Measurements from ENCODE around the gene NAA11.

Gene NAA11

GRCh38 chr4:79325864-79326328 is at the start of gene NAA11:
NAA11 (minus strand) TSS chr4:79326061; CDS start chr4:79325877, 184 bp downstream.
- no peak for DNase-seq (ENCODE audit: low read depth)

GRCh38 chr4:79370026-79370425 is 44.2 kb upstream of the NAA11 start:
- no peak for DNase-seq (ENCODE audit: low read depth)

- no peak for DNase-seq (ENCODE audit: low read depth)
Measured at GRCh38 chr4:79367096-79367495, 41.2 kb upstream of the NAA11 start.

DNA sequence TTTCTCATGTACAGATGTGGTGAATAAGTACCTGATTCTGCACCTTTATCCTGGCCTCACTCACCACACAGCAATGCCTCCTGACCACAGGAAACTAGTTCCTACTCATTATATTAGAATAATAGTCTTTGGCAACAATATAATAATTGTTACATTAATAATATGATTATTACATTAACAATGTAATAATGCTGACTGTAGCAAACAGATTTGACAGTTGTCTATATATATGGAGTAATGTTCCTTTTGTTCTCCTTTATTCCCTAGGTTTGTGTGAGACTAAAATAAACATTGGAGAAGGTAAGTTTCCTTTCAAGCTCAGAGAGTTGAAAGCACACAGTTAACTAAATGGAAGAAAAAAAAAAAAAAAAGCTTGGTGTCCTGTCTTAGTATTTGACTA is 40.6 kb upstream of the NAA11 start:
- DNase-seq (ENCODE audit: low read depth) = no peak

DNA sequence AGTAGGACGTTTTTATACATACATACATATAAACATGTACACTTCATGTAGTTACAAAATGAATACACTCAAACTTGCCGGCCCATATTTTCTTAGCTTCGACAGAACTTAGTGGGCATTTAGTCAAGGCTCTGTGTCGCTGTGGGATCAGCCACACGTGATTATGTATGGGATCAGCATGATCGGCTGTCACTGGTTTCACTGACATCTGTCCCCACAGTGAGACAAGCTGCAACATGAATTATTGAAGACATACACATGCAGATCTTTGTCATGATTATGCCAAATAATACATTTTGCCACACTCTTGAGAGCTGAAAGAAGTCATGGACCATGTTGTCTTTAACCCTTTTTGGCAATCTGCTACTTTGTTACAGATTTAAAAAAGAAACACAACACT is 38.2 kb upstream of the NAA11 start:
- no peak for DNase-seq (ENCODE audit: low read depth)

- no peak for DNase-seq (ENCODE audit: low read depth)
Measured at GRCh38 chr4:79362626-79363025, 36.8 kb upstream of the NAA11 start.

DNA sequence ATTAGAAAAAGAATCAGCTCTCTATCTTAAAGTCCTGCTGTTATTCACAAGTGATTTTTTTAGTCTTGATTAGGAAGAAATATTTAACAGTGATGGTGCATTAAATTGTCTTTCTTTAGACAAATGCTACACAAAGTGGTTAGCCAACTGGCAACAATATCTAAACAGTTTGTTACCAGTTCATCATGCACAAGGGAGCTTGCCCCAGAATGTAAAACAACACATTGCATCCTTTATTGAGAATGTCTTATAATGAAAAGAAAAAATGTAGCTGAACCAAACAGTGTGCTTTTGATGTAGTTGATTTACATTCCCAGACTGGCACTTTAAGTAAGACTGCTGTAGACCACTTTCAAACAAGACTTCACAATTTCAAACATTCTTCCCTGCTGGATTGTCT is 34.1 kb upstream of the NAA11 start:
- DNase-seq (ENCODE audit: low read depth) = no peak

DNA sequence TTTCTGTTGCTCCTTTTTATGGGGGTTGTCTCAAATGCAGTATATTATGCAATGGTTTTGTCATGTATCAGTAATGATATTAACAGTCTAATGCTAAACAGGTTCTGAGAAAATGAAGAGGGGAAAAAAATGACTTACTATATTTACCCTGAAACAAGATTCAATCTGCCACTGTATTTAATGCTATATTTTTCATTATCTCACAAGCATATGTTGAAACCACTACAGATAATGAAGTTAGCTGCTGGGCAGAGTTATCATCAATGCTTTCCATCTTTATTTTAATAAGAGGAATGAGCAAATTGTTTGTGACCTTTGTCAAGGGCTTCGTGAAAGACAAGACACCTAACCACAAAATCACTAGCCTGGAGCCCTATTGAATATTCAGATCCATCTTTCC is 32.6 kb upstream of the NAA11 start:
- no peak for DNase-seq (ENCODE audit: low read depth)

GRCh38 chr4:79357365-79357764 is 31.5 kb upstream of the NAA11 start:
- no peak for DNase-seq (ENCODE audit: low read depth)

DNA sequence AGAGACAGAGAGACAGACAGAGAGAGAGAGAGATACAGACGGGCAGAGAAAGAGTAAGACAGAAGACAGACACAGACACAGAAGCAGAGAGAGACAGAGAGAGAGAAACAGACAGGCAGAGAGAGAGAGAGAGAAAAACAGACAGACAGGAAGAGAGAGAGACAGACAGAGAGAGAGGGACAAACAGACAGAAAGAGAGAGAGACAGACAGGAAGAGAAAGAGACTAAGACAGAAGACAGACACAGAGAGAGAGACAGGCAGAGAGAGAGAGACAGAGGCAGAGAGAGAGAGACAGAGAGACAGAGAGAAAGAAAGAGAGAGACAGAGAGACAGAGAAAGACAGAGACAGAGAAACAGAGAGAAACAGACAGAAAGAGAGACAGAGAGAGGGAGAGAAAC is 27.2 kb upstream of the NAA11 start:
- no peak for DNase-seq (ENCODE audit: low read depth)

- DNase-seq (ENCODE audit: low read depth) = no peak
Measured at GRCh38 chr4:79348405-79348804, 22.5 kb upstream of the NAA11 start.

DNA sequence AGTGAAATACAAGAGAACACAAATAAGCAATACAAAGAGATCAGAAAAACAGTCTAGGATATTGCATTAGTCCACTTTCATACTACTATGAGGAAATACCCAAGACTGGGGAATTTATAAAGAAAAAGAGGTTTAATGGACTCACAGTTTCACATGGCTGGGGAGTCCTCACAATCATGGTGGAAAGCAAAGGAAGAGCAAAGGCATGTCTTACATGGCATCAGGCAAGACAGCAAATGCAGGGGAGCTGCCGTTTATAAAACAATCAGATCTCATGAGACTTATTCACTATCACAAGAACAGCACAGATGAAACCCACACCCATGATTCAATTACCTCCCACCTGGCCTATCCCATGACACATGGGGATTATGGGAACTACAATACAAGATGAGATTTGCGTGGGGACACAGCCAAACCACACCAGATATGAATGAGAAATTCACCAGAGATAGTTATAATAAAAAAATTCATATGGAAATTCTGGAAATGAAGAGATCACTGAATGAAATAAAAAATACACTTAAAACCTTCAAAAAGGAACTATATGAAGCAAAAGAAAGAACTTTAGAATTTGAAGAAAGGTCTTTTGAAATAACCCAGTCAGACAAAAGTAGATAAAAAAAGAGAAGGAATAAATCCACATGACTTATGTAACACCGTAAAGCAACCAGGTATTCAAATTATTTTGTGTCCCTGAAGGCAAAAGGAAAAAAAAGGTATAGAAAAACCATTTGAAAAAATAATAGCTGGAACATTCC is 16.2 kb upstream of the NAA11 start:
- no peak for DNase-seq (ENCODE audit: low read depth)

DNA sequence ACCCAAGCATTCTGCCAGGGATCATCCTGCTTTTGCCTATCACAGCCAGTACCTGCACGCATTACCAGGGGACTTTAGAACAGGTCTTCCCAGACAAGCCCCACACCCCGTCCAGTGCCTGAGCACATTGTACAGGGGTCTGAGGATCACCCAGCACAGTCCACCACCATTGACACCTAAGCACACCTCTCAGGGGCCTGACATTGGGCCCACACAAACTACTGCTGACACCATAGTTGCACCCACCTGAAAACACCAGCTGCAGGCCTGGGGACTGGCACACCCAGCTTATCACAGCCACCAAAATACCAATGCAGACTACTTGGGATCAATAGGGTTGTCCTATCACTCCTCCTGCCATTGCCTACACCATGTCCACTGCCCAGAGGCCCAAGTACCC is 14.7 kb upstream of the NAA11 start:
- no peak for DNase-seq (ENCODE audit: low read depth)

GRCh38 chr4:79338148-79338547 is 12.3 kb upstream of the NAA11 start:
- DNase-seq (ENCODE audit: low read depth) = no peak

DNA sequence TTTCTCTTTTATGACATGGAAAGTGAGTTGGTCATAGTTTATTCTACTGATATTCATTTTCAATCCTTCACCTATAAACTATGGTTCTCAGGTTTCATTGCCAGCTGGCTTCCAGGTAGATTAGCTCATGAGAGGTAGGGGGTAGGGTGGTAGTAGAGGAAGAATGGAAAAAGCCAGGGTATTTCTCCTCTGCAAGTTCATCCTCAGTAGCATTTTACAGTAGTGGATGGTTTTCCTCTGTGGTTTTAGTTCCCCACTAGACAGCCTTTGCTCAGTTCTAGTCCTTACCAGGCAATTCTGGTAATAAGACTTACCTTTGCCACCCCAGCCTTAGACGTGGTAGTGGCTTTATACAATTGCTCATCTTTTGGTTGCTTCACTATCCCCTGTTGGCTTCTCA is 8.9 kb upstream of the NAA11 start:
- DNase-seq (ENCODE audit: low read depth) = no peak

GRCh38 chr4:79334341-79334740 is 8.5 kb upstream of the NAA11 start:
- DNase-seq (ENCODE audit: low read depth) = no peak

DNA sequence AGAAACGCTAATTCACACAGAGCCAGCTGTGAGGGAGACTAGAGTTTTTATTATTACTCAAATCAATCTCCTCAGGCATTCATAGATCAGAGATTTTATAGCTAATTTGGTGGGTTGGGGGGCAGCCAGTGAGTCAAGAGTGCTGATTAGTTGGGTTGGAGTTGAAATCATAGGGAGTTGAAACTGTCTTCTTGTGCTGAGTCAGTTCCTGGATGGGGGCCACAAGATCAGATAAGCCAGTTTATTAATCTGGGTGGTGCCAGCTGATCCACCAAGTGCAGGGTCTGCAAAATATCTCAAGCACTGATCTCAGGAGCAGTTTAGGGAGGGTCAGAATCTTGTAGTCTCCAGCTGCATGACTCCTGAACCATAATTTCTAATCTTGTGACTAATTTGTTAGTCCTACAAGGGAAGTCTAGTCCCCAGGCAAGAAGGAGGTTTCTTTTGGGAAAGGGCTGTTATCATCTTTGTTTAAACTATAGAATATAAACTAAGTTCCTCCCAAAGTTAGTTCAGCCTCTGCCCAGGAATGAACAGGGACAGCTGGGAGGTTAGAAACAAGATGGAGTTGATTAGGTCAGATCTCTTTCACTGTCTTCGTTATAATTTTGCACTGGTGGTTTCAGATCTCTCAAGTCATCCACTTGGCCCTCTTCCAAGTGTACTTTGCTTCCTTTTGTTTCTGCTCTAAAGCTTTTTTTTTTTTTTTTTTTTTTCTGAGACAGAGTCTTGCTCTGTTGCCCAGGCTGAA is 5.4 kb upstream of the NAA11 start:
- no peak for DNase-seq (ENCODE audit: low read depth)

- no peak for DNase-seq (ENCODE audit: low read depth)
Measured at GRCh38 chr4:79330720-79331119, 4.9 kb upstream of the NAA11 start.

DNA sequence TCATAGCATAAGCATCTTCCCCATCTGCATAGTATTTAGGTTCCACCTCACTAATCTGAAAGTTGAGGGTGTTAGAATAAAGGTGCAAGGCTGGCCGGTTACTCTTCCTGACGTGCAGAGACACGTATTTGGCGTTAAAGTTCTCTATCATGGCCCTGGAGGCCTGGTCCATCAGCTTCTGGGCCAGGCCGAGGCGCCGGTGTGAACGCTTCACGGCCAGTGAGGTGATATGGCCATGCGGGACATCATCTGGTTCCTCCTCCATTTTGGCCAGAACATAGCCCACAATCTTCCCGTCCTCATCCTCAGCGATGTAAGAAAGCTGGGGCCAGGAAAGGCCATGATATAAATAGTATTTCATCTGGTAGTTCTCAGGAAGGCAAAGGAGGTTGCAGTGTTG is 425 bp downstream of the NAA11 start:
- DNase-seq (ENCODE audit: low read depth) = no peak

GRCh38 chr4:79319975-79320374 is 5.9 kb downstream of the NAA11 start:
- DNase-seq (ENCODE audit: low read depth) = no peak

DNA sequence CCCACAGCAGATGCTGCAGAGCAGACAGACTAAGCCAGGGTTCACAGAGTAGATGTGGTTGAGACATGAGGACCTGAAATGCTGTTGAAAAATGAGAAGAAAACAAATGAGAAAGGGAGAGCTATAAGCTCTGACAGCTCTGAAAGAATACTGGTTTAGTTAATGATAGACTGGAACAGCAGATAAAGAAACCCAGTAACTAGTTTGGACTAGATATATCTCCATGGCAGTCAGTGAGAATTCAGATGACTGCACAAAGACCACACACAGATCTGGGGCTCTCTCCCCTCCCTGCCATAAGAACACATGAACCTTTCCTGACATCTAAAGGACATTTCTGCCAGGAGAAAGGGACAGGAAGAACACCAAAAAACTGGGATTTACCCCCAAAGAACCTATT is 8.2 kb downstream of the NAA11 start:
- no peak for DNase-seq (ENCODE audit: low read depth)

- no peak for DNase-seq (ENCODE audit: low read depth)
Measured at GRCh38 chr4:79315891-79316290, 10.0 kb downstream of the NAA11 start.

GRCh38 chr4:79311279-79311678 is 14.6 kb downstream of the NAA11 start:
- no peak for DNase-seq (ENCODE audit: low read depth)

DNA sequence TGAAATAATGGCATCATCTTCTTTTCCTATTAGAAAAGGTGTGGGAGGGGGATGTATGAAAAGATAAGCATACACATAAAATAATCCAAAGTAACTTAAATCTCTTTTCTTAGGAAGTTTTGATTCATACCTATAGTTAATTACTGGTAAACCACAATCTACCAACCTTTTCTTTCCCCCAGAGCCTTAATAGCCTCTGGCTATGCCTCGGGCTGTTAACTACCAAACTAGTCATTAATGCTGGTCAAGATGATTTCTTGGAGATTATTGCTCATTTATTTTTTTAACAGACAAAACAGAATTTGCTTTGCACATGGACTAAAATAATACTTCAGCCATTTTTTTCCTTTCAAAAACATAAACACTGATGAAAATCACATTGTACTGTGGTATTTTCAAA is 16.9 kb downstream of the NAA11 start:
- DNase-seq (ENCODE audit: low read depth) = no peak

Data from GM04504 (cell line).